ENCODE results near the gene CD109. TPM values are rescaled to one million over a fixed set of nuclear protein-coding genes. Genes with fewer than 3 reads are reported as not detected.

Gene CD109
- total RNA-seq, 1 experiment from 2014 or later = 19.1 TPM

DNA sequence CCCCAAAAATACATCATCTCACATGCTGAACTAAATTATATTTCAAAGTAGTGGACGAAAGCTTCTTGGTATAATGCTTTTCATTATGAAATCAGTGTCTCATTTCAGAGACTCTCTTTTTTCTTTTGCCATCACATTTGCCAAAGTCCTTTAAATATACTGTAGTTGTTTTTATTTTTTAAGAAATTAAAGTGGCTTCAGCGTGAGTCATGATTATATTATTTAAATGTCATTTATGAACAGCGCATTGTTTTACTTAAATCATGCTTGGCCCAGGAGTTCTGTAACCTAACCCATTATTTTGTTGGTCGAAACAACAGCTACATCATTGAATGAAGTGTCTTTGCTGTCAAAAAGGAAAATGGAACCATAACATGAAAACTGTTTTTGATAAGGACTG, 100.9 kb downstream of the CD109 start:
- ATAC-seq (no peak), DNase-seq (no peak)
- Histone ChIP-seq H3K27ac (ENCODE audit: low read length) (no peak overlapping the region), H3K9me2 (replicated peaks; ENCODE audit: low read length) (no peaks in the 10 kb centered on the region), H3K4me1 (ENCODE audit: insufficient read depth, low read length) (peaks cover 4% of the 10 kb centered on the region), H3K27me3 (ENCODE audit: low read length) (no peaks in the 10 kb centered on the region), H3K4me2 (ENCODE audit: low read length) (no peak overlapping the region), H3K9ac (ENCODE audit: low read length) (no peak overlapping the region), H3K79me2 (ENCODE audit: low read length) (no peaks in the 10 kb centered on the region), H3F3A (ENCODE audit: low read length, unreplicated experiment) (no peaks in the 10 kb centered on the region), H4K20me1 (ENCODE audit: low read length) (no peaks in the 10 kb centered on the region), H3K4me3 (ENCODE audit: low read length) (no peak overlapping the region), H3K9me3 (ENCODE audit: low read length) (no peaks in the 10 kb centered on the region), H3K36me3 (ENCODE audit: low read depth, low read length) (no peaks in the 10 kb centered on the region), H2AFZ (ENCODE audit: low read length) (no peak overlapping the region)
- intact Hi-C loops (cut with micrococcal nuclease) = no loop called here
- ChIA-PET CTCF (no interaction called here), POLR2A (ENCODE audit: unreplicated experiment) (no interaction called here)
- no TSS peak for BruUV-seq (replicated peaks)
- TF ChIP-seq, protein P1, sequence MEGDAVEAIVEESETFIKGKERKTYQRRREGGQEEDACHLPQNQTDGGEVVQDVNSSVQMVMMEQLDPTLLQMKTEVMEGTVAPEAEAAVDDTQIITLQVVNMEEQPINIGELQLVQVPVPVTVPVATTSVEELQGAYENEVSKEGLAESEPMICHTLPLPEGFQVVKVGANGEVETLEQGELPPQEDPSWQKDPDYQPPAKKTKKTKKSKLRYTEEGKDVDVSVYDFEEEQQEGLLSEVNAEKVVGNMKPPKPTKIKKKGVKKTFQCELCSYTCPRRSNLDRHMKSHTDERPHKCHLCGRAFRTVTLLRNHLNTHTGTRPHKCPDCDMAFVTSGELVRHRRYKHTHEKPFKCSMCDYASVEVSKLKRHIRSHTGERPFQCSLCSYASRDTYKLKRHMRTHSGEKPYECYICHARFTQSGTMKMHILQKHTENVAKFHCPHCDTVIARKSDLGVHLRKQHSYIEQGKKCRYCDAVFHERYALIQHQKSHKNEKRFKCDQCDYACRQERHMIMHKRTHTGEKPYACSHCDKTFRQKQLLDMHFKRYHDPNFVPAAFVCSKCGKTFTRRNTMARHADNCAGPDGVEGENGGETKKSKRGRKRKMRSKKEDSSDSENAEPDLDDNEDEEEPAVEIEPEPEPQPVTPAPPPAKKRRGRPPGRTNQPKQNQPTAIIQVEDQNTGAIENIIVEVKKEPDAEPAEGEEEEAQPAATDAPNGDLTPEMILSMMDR (conservative IDR thresholded peaks at IDR 0.05; ENCODE audit: low read depth, low read length) = no peak
- TF ChIP-seq EZH2 (IDR thresholded peaks at IDR 0.05; ENCODE audit: low read length, unreplicated experiment) = no peak

DNA sequence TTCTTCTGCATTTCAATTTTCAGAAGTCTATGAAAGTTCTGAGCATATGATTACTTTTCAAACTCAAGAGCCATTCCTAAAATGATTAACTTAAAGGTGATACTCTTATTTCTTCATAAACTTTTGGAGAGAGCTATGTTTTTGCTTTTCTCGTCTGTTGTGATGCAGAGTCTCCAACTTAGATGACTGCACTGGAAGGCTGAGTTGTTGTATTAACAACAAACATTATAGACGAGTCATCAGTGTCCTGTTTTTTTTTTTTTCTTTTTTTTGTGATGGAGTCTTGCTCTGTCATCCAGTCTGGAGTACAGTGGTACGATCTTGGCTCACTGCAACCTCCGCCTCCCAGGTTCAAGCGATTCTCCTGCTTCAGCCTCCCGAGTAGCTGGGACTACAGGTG, 101.9 kb downstream of the CD109 start:
- Histone ChIP-seq H3K4me2 (ENCODE audit: low read length) (no peak overlapping the region), H3K9me2 (replicated peaks; ENCODE audit: low read length) (no peaks in the 10 kb centered on the region), H3K9me3 (ENCODE audit: low read length) (no peaks in the 10 kb centered on the region), H3K79me2 (ENCODE audit: low read length) (no peaks in the 10 kb centered on the region), H3F3A (ENCODE audit: low read length, unreplicated experiment) (no peaks in the 10 kb centered on the region), H3K27ac (ENCODE audit: low read length) (no peak overlapping the region), H3K9ac (ENCODE audit: low read length) (no peak overlapping the region), H3K4me1 (ENCODE audit: insufficient read depth, low read length) (peaks cover 12% of the 10 kb centered on the region), H3K27me3 (ENCODE audit: low read length) (no peaks in the 10 kb centered on the region), H3K36me3 (ENCODE audit: low read depth, low read length) (no peaks in the 10 kb centered on the region), H2AFZ (ENCODE audit: low read length) (no peak overlapping the region), H4K20me1 (ENCODE audit: low read length) (no peaks in the 10 kb centered on the region), H3K4me3 (ENCODE audit: low read length) (no peak overlapping the region)
- POLR2A ChIA-PET (ENCODE audit: unreplicated experiment) = no interaction called here
- DNase-seq (no peak), ATAC-seq (no peak)
- intact Hi-C loops (cut with micrococcal nuclease) = no loop called here
- no peak for TF ChIP-seq EZH2 (IDR thresholded peaks at IDR 0.05; ENCODE audit: low read length, unreplicated experiment)
- TF ChIP-seq, protein P1 (conservative IDR thresholded peaks at IDR 0.05; ENCODE audit: low read depth, low read length) = no peak
- no peak for TF ChIP-seq EZH2phosphoT487 (IDR thresholded peaks at IDR 0.05; ENCODE audit: borderline replicate concordance, low read length)
- no TSS peak for BruUV-seq (replicated peaks)
- CTCF ChIA-PET = no interaction called here

DNA sequence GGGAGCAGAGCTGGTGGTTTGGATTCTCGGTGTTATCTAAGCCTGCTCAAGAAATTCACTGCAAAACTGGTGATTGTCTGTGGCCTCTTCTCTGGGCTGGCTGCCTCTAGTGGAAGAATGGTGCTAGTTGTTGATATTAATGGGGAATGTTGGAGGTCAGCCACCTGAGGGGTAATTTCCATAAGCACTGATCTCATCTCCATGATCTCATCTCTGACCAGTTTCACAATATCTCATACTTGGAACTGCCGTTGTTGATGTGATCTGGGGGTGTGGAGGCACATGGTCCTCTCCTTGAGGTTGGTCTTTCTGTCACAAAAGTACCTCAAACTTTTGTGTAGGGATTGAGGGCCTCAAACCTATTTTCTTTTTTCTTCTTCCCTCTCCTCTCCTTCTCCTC, 102.6 kb downstream of the CD109 start:
- ChIA-PET CTCF (no interaction called here), POLR2A (ENCODE audit: unreplicated experiment) (no interaction called here)
- Histone ChIP-seq H3K4me3 (ENCODE audit: low read length) (no peak overlapping the region), H3F3A (ENCODE audit: low read length, unreplicated experiment) (no peaks in the 10 kb centered on the region), H3K9ac (ENCODE audit: low read length) (no peak overlapping the region), H2AFZ (ENCODE audit: low read length) (no peak overlapping the region), H3K4me1 (ENCODE audit: insufficient read depth, low read length) (peaks cover 18% of the 10 kb centered on the region), H3K4me2 (ENCODE audit: low read length) (no peak overlapping the region), H3K9me3 (ENCODE audit: low read length) (no peaks in the 10 kb centered on the region), H3K27ac (ENCODE audit: low read length) (0 out of 2 replicates have a peak overlapping the region, but pooled peaks have one; percentile 18), H3K9me2 (replicated peaks; ENCODE audit: low read length) (no peaks in the 10 kb centered on the region), H3K27me3 (ENCODE audit: low read length) (no peaks in the 10 kb centered on the region), H3K79me2 (ENCODE audit: low read length) (no peaks in the 10 kb centered on the region), H3K36me3 (ENCODE audit: low read depth, low read length) (no peaks in the 10 kb centered on the region), H4K20me1 (ENCODE audit: low read length) (no peaks in the 10 kb centered on the region)
- peak; percentile 44 for DNase-seq
- ATAC-seq = no peak
- intact Hi-C loops (cut with micrococcal nuclease) = no loop called here
- TF ChIP-seq EZH2phosphoT487 (IDR thresholded peaks at IDR 0.05; ENCODE audit: borderline replicate concordance, low read length) = no peak
- TF ChIP-seq, protein P1 (conservative IDR thresholded peaks at IDR 0.05; ENCODE audit: low read depth, low read length) = peak; percentile 35; the same call in 1 of the 2 replicates
- BruUV-seq (replicated peaks) = no TSS peak

All from PC-3 (cell line).